H1 (cell line): ENCODE results near the gene FKBP1A. TPM values are rescaled to one million over a fixed set of nuclear protein-coding genes. Genes with fewer than 3 reads are reported as not detected.

Source experiments
- CHD7 ChIP-seq: fragments of 300-600 bp; sonication (generic); IDR thresholded peaks from 2 replicates; pipeline ENCODE4 v1.7.1; 2012; ENCODE audit warnings: low read length, moderate library complexity, mild to moderate bottlenecking, inconsistent platforms; ENCODE audit not compliant: insufficient replicate concordance
- polyA plus RNA-seq, 7 experiments: library from polyadenylated mRNA; depleted of rRNA in 3 of 7; stranded (reverse) in 5 of 7; unstranded in 2 of 7; fragments of >200 nt in 5 of 7; fragments of 200-250 nt in 2 of 7; gene quantifications; 1 replicate in 5 of 7; 2 replicates in 1 of 7; 4 replicates in 1 of 7; pipeline versions ENCODE4 v1.2.1 to v1.2.3, GENCODE V29; 2011 to 2013; ENCODE audit warnings: missing spikeins in 2 of 7, mixed read lengths in 2 of 7
- total RNA-seq: library from RNA; stranded (reverse); fragmentation: NEBNext Ultra II Directional; extraction: Animal tissue kit (Norgen Biotek cat#: 25700); gene quantifications from 2 replicates; pipeline ENCODE4 v1.2.1, GENCODE V29; 2021

The FKBP1A gene
- total and polyA plus RNA-seq, 2 of the 8 experiments (the other 6 are each of a cell fraction or from before 2014, with no cell fraction given): 250 to 685 TPM

GRCh38 chr20:1382670-1383069, 10.2 kb downstream of the FKBP1A start (continued):
- no peak for TF ChIP-seq CHD7
- TF ChIP-seq, all 59 proteins: peak for 0
